H1 (cell line): ENCODE data around the gene OTOGL. TPM values are rescaled to one million over a fixed set of nuclear protein-coding genes. Genes with fewer than 3 reads are reported as not detected.

Source experiments
- CTCF ChIA-PET: fragments of 300-600 bp; sonication (Branson Sonifier 250); formaldehyde crosslinking; loops from one replicate; lab custom pipeline; 2021; ENCODE audit not compliant: partially characterized antibody; lab: Charles Lee
- POLR2A ChIA-PET: fragments of 300-600 bp; sonication (Branson Sonifier 250); formaldehyde crosslinking; loops from one replicate; lab custom pipeline; 2021; ENCODE audit warnings: inconsistent platforms; ENCODE audit not compliant: partially characterized antibody; lab: Charles Lee
- DNase-seq, 2 experiments: peaks; one replicate each; pipeline versions ENCODE4 v3.0.0 to v3.0.0-alpha.2; 2010 to 2022; ENCODE audit warnings: low spot score in 2 of 2, low read depth in 1 of 2, mixed read lengths in 1 of 2
- FAIRE-seq: peaks from 2 replicates; lab custom pipeline; 2011; peaks lifted over from hg19 to GRCh38; lab: Jason Lieb, UNC
- H2AFZ ChIP-seq: 2 replicates; pipeline ENCODE4 v1.8.1; 2012; ENCODE audit warnings: low read length, inconsistent platforms
- H2AK5ac ChIP-seq: 2 replicates; pipeline ENCODE4 v1.6.1; 2013; ENCODE audit warnings: low read depth, low read length
- H2BK120ac ChIP-seq: replicated peaks from 2 replicates; pipeline ENCODE3; 2013; ENCODE audit warnings: low read depth, low read length, inconsistent platforms
- H2BK12ac ChIP-seq: 2 replicates; pipeline ENCODE4 v1.6.1; 2013; ENCODE audit warnings: low read depth, low read length
- H2BK15ac ChIP-seq: 2 replicates; pipeline ENCODE4 v1.6.1; 2013; ENCODE audit warnings: low read length
- H2BK20ac ChIP-seq: 2 replicates; pipeline ENCODE4 v1.6.1; 2013; ENCODE audit warnings: low read length
- H2BK5ac ChIP-seq: 2 replicates; pipeline ENCODE4 v1.6.1; 2013; ENCODE audit warnings: low read depth, low read length
- H3K14ac ChIP-seq: 2 replicates; pipeline ENCODE4 v1.6.1; 2013; ENCODE audit warnings: inconsistent platforms; ENCODE audit not compliant: insufficient read length
- H3K18ac ChIP-seq: 2 replicates; pipeline ENCODE4 v1.6.1; 2013; ENCODE audit warnings: low read length; ENCODE audit errors: extremely low read depth
- H3K23ac ChIP-seq: 2 replicates; pipeline ENCODE4 v1.6.1; 2013; ENCODE audit warnings: inconsistent platforms; ENCODE audit not compliant: insufficient read length
- H3K23me2 ChIP-seq: 2 replicates; pipeline ENCODE4 v1.6.1; 2013; ENCODE audit warnings: low read depth, low read length
- H3K27ac ChIP-seq: 2 replicates; pipeline ENCODE4 v1.6.1; 2011; ENCODE audit warnings: low read depth, low read length, inconsistent platforms
- H3K27me3 ChIP-seq, 4 experiments: replicated peaks in 1 of 4; 1 replicate in 1 of 4; 2 replicates in 3 of 4; pipeline versions ENCODE4 v1.6.1 to v1.8.1; 2011 to 2013; ENCODE audit warnings: low read length in 3 of 4, mild to moderate bottlenecking in 3 of 4, inconsistent platforms in 2 of 4, mixed read lengths in 2 of 4, moderate library complexity in 1 of 4; ENCODE audit not compliant: control insufficient read depth in 3 of 4, insufficient read depth in 3 of 4; ENCODE audit errors: extremely low read depth in 1 of 4
- H3K36me3 ChIP-seq, 4 experiments: 2 replicates each; pipeline versions ENCODE4 v1.6.1 to v1.8.1; 2011 to 2013; ENCODE audit warnings: mild to moderate bottlenecking in 4 of 4, low read length in 3 of 4, moderate library complexity in 2 of 4, control low read depth in 1 of 4, inconsistent platforms in 1 of 4; ENCODE audit not compliant: insufficient read depth in 4 of 4, control insufficient read depth in 2 of 4
- H3K4ac ChIP-seq: replicated peaks from 2 replicates; pipeline ENCODE3; 2013; ENCODE audit warnings: low read length, low read depth, mixed read lengths, inconsistent platforms; ENCODE audit not compliant: insufficient read length
- H3K4me1 ChIP-seq, 4 experiments: replicated peaks in 1 of 4; 1 replicate in 1 of 4; 2 replicates in 3 of 4; pipeline versions ENCODE4 v1.6.1 to v1.8.1; 2011 to 2013; ENCODE audit warnings: low read length in 3 of 4, inconsistent platforms in 2 of 4, mixed read lengths in 1 of 4; ENCODE audit not compliant: insufficient read depth in 4 of 4, control insufficient read depth in 3 of 4
- H3K4me2 ChIP-seq, 2 experiments: 2 replicates each; pipeline versions ENCODE4 v1.6.1 to v1.8.1; 2011 to 2013; ENCODE audit warnings: low read depth in 2 of 2, low read length in 2 of 2, control low read depth in 1 of 2, inconsistent platforms in 1 of 2, mild to moderate bottlenecking in 1 of 2; ENCODE audit not compliant: insufficient read depth in 1 of 2
- H3K4me3 ChIP-seq, 4 experiments: fragments of 200-600, 300-600 bp in 1 of 4; sonication (generic), shearing (Covaris generic), sonication (Bioruptor Twin) in 1 of 4; 2 replicates each; pipeline versions ENCODE4 v1.5.1 to v1.8.1; 2011 to 2016; ENCODE audit warnings: low read length in 4 of 4, low read depth in 3 of 4, control low read depth in 2 of 4, inconsistent platforms in 2 of 4, mild to moderate bottlenecking in 2 of 4, mixed read lengths in 1 of 4, moderate library complexity in 1 of 4; ENCODE audit not compliant: insufficient read depth in 2 of 4; ENCODE audit errors: extremely low read depth in 1 of 4
- H3K56ac ChIP-seq: replicated peaks from 2 replicates; pipeline ENCODE3; 2013; ENCODE audit warnings: low read depth, mild to moderate bottlenecking, mixed read lengths, low read length, inconsistent platforms; ENCODE audit not compliant: insufficient read length
- H3K79me1 ChIP-seq: 2 replicates; pipeline ENCODE4 v1.6.1; 2013; ENCODE audit warnings: low read depth, low read length, control low read depth
- H3K79me2 ChIP-seq, 2 experiments: 2 replicates each; pipeline versions ENCODE4 v1.6.1 to v1.8.1; 2012 to 2013; ENCODE audit warnings: low read length in 2 of 2, mild to moderate bottlenecking in 2 of 2, inconsistent platforms in 1 of 2; ENCODE audit not compliant: insufficient read depth in 2 of 2, control insufficient read depth in 1 of 2
- H3K9ac ChIP-seq, 4 experiments: replicated peaks in 1 of 4; 1 replicate in 1 of 4; 2 replicates in 3 of 4; pipeline versions ENCODE4 v1.6.1 to v1.8.1; 2011 to 2013; ENCODE audit warnings: low read depth in 3 of 4, low read length in 3 of 4, control low read depth in 2 of 4, mild to moderate bottlenecking in 2 of 4, moderate library complexity in 2 of 4, inconsistent platforms in 1 of 4; ENCODE audit errors: extremely low read depth in 1 of 4
- H3K9me3 ChIP-seq, 2 experiments: 2 replicates each; pipeline versions ENCODE4 v1.6.1 to v1.8.1; 2012 to 2013; ENCODE audit warnings: mild to moderate bottlenecking in 2 of 2, moderate library complexity in 2 of 2, control low read depth in 1 of 2, inconsistent platforms in 1 of 2, low read depth in 1 of 2, low read length in 1 of 2, mixed read lengths in 1 of 2; ENCODE audit not compliant: insufficient read depth in 2 of 2
- H4K20me1 ChIP-seq, 2 experiments: replicated peaks in 1 of 2; 2 replicates each; pipeline versions ENCODE3 to v1.8.1; 2011 to 2013; ENCODE audit warnings: inconsistent platforms in 2 of 2, low read length in 2 of 2, mild to moderate bottlenecking in 1 of 2; ENCODE audit not compliant: insufficient read depth in 2 of 2, control insufficient read depth in 1 of 2
- H4K5ac ChIP-seq: 2 replicates; pipeline ENCODE4 v1.6.1; 2013; ENCODE audit warnings: low read length, low read depth, mixed read lengths, inconsistent platforms; ENCODE audit not compliant: insufficient read length
- H4K8ac ChIP-seq: 2 replicates; pipeline ENCODE4 v1.8.0; 2013; ENCODE audit warnings: mild to moderate bottlenecking, moderate library complexity, low read length, inconsistent platforms; ENCODE audit not compliant: insufficient read depth; ENCODE audit errors: extremely low read depth
- H4K91ac ChIP-seq: replicated peaks from 2 replicates; pipeline ENCODE3; 2013; ENCODE audit warnings: low read length, mixed read lengths, inconsistent platforms; ENCODE audit not compliant: insufficient read length
- BCL11A ChIP-seq, 2 experiments: IDR thresholded peaks; one replicate each; pipeline ENCODE4 v1.6.1; 2011; ENCODE audit warnings: low read depth in 2 of 2, low read length in 2 of 2, mild to moderate bottlenecking in 2 of 2
- CHD2 ChIP-seq: IDR thresholded peaks from 2 replicates; pipeline ENCODE4 v1.6.1; 2012; ENCODE audit warnings: low read length, improper control_type of control experiment
- CTCF ChIP-seq, 3 experiments: IDR thresholded peaks; 1 replicate in 2 of 3; 2 replicates in 1 of 3; pipeline versions ENCODE4 v1.5.1 to v1.6.1; 2011; ENCODE audit warnings: low read length in 3 of 3, mild to moderate bottlenecking in 3 of 3, inconsistent platforms in 2 of 3, low read depth in 1 of 3, moderate library complexity in 1 of 3; ENCODE audit not compliant: insufficient read depth in 1 of 3; ENCODE audit errors: control extremely low read depth in 1 of 3
- EGR1 ChIP-seq: IDR thresholded peaks from 2 replicates; pipeline ENCODE4 v1.6.1; 2011; ENCODE audit warnings: low read depth, low read length, borderline replicate concordance
- FOSL1 ChIP-seq: IDR thresholded peaks from 2 replicates; pipeline ENCODE4 v1.6.1; 2011; ENCODE audit warnings: mild to moderate bottlenecking, low read depth, low read length, moderate library complexity; ENCODE audit not compliant: insufficient read depth
- MAFK ChIP-seq: IDR thresholded peaks from 2 replicates; pipeline ENCODE4 v1.6.1; 2012; ENCODE audit warnings: low read depth, mild to moderate bottlenecking, improper control_type of control experiment, low read length
- RAD21 ChIP-seq, 2 experiments: IDR thresholded peaks in 1 of 2; conservative IDR thresholded peaks in 1 of 2; 2 replicates each; pipeline ENCODE4 v1.6.1; 2011; ENCODE audit warnings: low read depth in 2 of 2, low read length in 2 of 2, improper control_type of control experiment in 1 of 2, inconsistent platforms in 1 of 2, mild to moderate bottlenecking in 1 of 2, moderate library complexity in 1 of 2
- SIX5 ChIP-seq: IDR thresholded peaks from 2 replicates; pipeline ENCODE4 v1.6.1; 2011; ENCODE audit warnings: mild to moderate bottlenecking, low read depth, low read length
- SP4 ChIP-seq: IDR thresholded peaks from 2 replicates; pipeline ENCODE4 v1.6.1; 2012; ENCODE audit warnings: low read length, inconsistent platforms
- TEAD4 ChIP-seq: IDR thresholded peaks from 2 replicates; pipeline ENCODE4 v1.6.1; 2012; ENCODE audit warnings: low read depth, low read length, inconsistent platforms, mixed read lengths
- YY1 ChIP-seq: IDR thresholded peaks from 2 replicates; pipeline ENCODE4 v1.6.1; 2011; ENCODE audit warnings: low read depth, mild to moderate bottlenecking, low read length
- ZNF274 ChIP-seq: IDR thresholded peaks from 2 replicates; pipeline ENCODE4 v1.7.0; 2012; ENCODE audit warnings: low read length, borderline replicate concordance; ENCODE audit errors: extremely low read depth
- WGBS, 2 experiments: shearing (Covaris generic) in 1 of 2; methylation state at CpG; one replicate each; pipeline versions ENCODE4 v1.1.6 to v1.1.7; 2013 to 2015; ENCODE audit warnings: low lambda C conversion rate in 2 of 2, mixed read lengths in 2 of 2, inconsistent platforms in 1 of 2, low coverage in 1 of 2, missing lambda C conversion rate in 1 of 2; ENCODE audit not compliant: insufficient replicate concordance in 2 of 2, insufficient coverage in 1 of 2, insufficient read length in 1 of 2; ENCODE audit errors: extremely low coverage in 1 of 2, missing lambda C conversion rate in 1 of 2; 5-methylcytosine and 5-hydroxymethylcytosine counted together
- polyA plus RNA-seq, 7 experiments: library from polyadenylated mRNA; depleted of rRNA in 3 of 7; stranded (reverse) in 5 of 7; unstranded in 2 of 7; fragments of >200 nt in 5 of 7; fragments of 200-250 nt in 2 of 7; gene quantifications; 1 replicate in 5 of 7; 2 replicates in 1 of 7; 4 replicates in 1 of 7; pipeline versions ENCODE4 v1.2.1 to v1.2.3, GENCODE V29; 2011 to 2013; ENCODE audit warnings: missing spikeins in 2 of 7, mixed read lengths in 2 of 7
- total RNA-seq: library from RNA; stranded (reverse); fragmentation: NEBNext Ultra II Directional; extraction: Animal tissue kit (Norgen Biotek cat#: 25700); gene quantifications from 2 replicates; pipeline ENCODE4 v1.2.1, GENCODE V29; 2021

OTOGL gene
- total and polyA plus RNA-seq, 2 of the 8 experiments (the other 6 are each of a cell fraction or from before 2014, with no cell fraction given), result 0.12 to 0.17 TPM

DNA sequence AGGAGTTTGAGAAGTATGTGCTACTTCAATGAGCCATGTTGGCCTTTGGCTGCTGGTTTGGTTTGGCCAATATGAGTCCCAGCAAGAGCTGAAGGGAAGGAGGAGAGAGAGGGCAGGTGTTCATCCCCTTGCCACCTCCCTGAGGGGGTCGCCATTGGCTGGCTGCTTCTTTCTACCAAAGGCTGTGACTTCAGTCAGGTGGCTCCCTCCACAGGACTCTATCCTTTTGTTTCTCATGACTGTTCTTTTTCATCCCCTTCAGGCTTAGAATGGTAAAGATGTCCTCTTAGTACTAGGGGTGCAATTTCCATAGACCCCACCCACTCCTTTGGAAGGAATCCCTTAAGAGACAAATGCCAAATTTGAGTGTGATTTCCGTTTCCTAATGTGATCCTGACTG, 31.2 kb upstream of the OTOGL start:
- no peak overlapping the region for H2AK5ac ChIP-seq
- DNase-seq, result peak; percentile 34 to 59
- no peak overlapping the region for H4K91ac ChIP-seq
- no peak overlapping the region for H3K9ac ChIP-seq
- no peak overlapping the region for H2BK120ac ChIP-seq
- H3K79me2 ChIP-seq, result no peaks in the 10 kb centered on the region
- ChIA-PET CTCF (interaction anchor here (0.7 to 1.3 kb wide), 5 partner anchors 10 to 326 kb away, joined by 3 to 4 read pairs (median 3); no protein-coding TSS in a partner anchor), POLR2A (no interaction called here)
- H2BK5ac ChIP-seq, result no peak overlapping the region
- no peak overlapping the region for H3K4me2 ChIP-seq
- H3K79me1 ChIP-seq, result no peaks in the 10 kb centered on the region
- no peak overlapping the region for H4K5ac ChIP-seq
- H3K27me3 ChIP-seq, result no peaks in the 10 kb centered on the region
- H3K18ac ChIP-seq, result no peak overlapping the region
- no peak overlapping the region for H2BK15ac ChIP-seq
- no peaks in the 10 kb centered on the region for H4K20me1 ChIP-seq
- H3K9me3 ChIP-seq, result no peaks in the 10 kb centered on the region
- no peaks in the 10 kb centered on the region; a peak in 1 of 7 replicates for H3K4me1 ChIP-seq
- no peak overlapping the region for H3K56ac ChIP-seq
- no peak overlapping the region for H3K27ac ChIP-seq
- no peak overlapping the region for H2BK20ac ChIP-seq
- no peak overlapping the region for H3K14ac ChIP-seq
- no peak overlapping the region for H4K8ac ChIP-seq
- no peaks in the 10 kb centered on the region for H3K36me3 ChIP-seq
- WGBS, 2 experiments, result 75% methylated on average over 2 of the region's 2 CpGs; no CpG with 5 or more reads in 1 of the 2 experiments
- H3K4ac ChIP-seq, result no peak overlapping the region
- no peak overlapping the region for H3K23ac ChIP-seq
- FAIRE-seq, result peak; percentile 95
- 0 out of 2 replicates have a peak overlapping the region, but pooled peaks have one; percentile 24 for H2AFZ ChIP-seq
- H2BK12ac ChIP-seq, result 0 out of 2 replicates have a peak overlapping the region, but pooled peaks have one; percentile 4
- H3K4me3 ChIP-seq, result no peak overlapping the region
- H3K23me2 ChIP-seq, result no peaks in the 10 kb centered on the region
- no peak for TF ChIP-seq SIX5
- TF ChIP-seq YY1, result peak; percentile 72
- TF ChIP-seq RAD21 (IDR thresholded peaks at IDR 0.05 in 1 of 2, conservative IDR thresholded peaks at IDR 0.05 in 1 of 2; ENCODE audit: low read depth in 2 of 2, low read length in 2 of 2), result peak; percentile 72 to 81
- no peak for TF ChIP-seq BCL11A (IDR thresholded peaks at IDR 0.05; ENCODE audit: low read depth in 2 of 2, low read length in 2 of 2)
- no peak for TF ChIP-seq MAFK
- TF ChIP-seq CHD2, result no peak
- no peak for TF ChIP-seq TEAD4
- no peak for TF ChIP-seq FOSL1
- peak in 2 of 3 experiments; percentile 45 to 73; a peak in 3 of 4 replicates for TF ChIP-seq CTCF (IDR thresholded peaks at IDR 0.05; ENCODE audit: control extremely low read depth in 1 of 3, insufficient read depth in 1 of 3, low read depth in 1 of 3, low read length in 3 of 3)
- no peak for TF ChIP-seq SP4
- no peak for TF ChIP-seq ZNF274
- no peak for TF ChIP-seq EGR1
